ENCODE data around the gene PLA2R1.

The PLA2R1 gene

DNA sequence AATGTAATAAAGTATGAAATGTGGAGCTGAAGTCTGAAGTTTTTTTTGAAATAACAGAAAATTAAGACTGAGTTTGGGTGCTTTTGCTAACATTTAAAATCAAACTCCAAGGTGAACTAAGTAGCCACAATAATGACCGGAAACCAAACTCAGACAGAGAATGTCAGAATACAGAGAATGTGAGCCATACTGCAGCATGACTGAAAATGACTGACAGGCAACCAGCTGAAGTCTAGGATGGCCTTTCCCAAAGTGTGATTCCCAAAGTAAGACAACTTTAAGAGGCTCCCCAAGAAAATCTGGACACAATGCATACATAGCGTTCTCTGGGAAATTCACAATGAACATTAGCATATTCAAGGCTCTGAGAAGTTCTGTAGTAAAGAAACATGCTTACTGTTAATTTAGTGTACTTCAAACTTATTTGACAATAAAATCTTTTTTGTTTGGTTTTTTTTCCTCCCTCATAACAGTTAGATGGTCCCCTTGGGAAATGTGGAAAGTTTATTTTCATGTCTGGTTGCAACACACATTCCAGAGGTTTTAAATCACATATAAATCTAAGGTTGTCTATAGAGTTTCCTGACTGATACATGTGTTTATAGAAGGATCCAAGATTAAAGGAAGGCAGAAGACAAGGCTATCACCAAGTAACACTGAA, 28.6 kb downstream of the PLA2R1 start:
- no peak for DNase-seq (ENCODE audit: low read depth in 2 of 2)

DNA sequence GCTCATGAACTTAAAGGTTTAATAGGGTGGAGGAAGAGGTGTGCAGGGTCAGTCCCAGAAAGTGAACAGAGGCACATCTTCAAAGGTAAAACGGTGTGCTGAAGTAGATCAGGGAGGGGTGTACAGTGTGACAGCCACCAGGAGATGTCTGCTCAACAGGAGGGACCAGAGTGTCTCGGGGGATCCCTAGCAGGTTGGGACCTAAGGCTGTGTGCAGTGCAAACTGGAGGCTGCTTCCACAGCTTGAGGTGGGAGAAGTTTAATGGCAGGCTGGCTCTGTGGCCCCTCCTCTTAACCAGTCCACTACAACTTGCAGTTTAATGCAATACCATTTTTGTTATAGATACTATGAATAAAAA, 33.2 kb downstream of the PLA2R1 start:
- DNase-seq (ENCODE audit: low read depth in 2 of 2) = no peak

DNA sequence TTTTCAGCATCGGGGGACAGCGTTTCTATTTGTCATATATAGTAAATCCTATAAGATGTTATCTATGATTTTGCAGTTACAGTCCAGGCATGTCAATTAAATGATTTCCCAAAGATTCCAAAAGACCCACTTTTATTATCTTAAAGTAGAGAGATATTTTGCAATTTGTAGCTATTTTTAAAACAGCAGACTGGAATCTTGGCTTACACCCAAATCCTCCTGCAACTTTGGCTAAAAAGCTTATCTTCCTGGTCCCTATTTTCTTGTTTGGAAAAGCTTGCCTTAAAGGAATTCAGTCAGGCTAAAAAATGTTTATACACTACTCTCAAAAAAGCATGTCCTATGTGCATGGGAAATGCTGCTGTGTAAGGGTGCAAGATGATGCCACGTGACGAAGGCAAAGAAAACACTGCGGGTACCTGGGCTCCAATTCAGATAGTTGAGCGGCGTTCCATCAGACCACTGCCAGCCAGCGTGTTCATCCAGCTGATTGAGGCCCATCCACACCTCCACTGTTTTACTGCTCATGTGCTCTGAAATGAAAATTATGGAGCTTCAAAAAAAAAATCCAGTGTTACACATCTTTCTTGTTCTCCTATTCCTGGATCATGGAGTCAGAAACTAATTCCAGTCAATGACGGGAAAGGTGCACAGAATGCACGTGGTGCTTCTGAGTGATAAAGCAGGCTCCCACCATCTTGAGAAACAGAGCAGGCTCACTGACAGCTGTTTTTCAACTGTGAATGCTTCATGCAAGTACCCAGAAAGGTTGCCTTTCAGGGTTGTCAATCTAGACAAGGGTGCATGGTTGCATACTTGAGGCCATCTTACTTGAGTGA, 33.8 kb downstream of the PLA2R1 start:
- DNase-seq (ENCODE audit: low read depth in 2 of 2) = no peak

DNA sequence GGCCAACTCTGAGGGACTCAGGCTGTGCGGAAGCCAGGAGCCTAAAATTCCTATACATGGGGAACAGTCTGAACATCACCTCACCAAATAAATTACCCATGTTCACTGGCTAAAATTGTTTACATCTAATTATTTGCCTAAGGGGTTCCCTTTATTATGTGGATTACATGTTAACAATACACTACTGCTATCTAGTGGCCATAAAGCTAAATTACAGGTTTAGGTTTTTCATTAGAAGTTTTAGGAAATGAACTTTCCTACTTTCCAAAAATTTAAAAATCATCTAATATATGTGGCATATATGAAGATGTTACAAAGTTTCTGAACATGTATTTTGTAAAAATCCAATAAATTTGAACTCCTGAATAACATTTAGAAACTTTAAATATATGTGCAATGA, 40.3 kb downstream of the PLA2R1 start:
- no peak for DNase-seq (ENCODE audit: low read depth in 2 of 2)

DNA sequence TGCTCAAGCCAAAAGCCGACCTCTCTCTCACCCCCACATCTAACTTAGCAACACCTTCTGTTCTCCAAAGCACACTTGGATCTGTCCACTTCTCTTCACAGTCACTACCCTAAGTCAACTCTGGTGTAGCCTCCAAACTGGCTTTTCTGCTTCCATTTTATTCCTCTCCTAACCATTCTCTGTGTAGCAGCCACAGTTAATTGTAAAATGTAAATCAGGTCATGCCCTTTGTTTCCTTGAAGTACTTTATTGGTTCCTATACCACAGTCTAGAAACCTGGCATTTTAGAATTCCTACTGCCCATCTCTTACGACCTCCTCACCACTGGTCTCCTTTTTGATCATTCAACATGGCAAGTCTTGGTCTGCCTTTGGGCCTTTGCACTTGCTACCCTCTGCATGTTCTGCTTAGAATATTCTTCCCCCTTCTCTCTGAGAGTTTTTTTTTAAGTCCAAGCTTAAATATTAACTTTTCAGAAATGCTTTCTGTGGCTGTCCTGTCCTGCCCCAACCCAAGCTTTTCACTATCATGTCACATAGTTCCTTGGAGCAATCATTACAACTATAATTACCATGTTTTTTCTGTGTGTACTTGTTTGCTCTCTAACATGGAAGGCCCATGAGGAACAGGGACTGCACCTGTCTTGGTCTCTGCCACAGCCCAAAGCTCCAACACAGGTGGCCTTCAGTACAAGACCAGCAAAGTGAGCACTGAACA, 42.9 kb downstream of the PLA2R1 start:
- DNase-seq (ENCODE audit: low read depth in 2 of 2) = no peak

DNA sequence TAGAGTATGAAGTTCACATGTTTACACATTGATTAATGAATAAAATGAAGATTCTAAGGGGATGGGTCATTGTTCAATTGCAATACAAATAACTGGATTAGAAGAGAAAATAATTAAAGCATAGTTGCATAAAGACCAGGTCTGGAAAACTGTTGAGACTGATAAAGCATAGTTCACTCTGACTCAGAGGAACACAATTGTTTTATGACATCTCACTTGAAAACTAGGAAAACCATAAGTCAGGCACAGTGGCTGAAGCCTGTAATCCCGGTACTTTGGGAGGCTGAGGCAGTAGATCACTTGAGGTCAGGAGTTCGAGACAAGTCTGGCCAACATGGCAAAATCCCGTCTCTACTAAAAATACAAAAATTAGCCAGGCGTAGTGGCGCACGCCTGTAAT, 46.7 kb downstream of the PLA2R1 start:
- DNase-seq (ENCODE audit: low read depth in 2 of 2) = no peak

DNA sequence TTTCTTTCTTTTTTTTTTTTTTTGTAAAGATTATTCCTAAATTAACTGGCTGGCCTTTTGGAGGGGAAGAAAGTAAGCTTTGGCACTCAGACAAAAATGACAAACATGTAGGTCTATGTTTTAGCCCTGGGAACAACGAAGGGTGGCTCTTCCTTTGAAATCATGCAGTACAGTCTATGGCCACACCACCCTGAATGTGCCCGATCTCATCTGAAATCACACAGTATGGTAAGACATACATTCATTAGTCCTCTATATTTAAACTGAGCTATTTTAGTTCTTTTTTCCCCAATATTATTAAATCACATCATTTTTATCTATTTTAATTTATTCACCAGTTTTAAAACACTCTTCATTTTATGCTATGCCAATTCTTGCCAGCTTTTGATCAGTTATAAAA, 48.2 kb downstream of the PLA2R1 start:
- DNase-seq (ENCODE audit: low read depth in 2 of 2) = no peak

DNA sequence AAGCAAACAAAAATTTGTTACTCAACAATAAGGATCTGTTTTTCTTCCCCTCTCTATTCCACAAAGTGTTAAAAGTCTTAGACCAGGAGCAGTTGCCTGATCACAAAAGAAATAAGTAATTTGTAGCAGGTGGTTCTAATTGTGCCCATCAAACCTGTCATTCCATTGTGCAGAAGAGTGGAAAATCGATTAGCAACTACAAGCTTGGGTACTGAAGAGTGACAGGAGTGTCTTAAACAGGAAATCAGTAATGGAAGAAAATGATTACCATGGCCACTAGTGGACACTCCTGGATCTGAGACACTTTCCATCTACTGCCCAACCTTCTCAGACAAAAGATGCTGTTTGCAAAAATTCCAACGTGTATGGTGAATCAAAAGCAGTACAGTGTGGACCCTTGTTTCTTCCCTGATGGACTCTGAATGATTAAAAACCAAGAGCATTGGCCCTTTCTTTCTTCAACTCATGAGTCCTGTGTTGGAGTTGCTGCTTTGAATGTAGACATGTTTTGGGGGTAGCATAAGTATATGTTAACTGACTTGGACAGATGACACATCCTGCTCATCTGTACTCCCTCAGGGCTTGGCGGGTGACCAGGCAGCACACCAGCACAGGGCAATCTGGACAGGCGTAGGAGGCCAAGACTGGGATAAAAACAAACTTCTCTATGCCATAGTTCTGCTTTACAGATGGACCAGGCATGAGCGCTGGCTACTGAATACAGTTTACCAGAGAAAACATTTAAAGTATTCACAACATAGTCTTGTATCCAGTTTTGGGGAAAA, 51.9 kb downstream of the PLA2R1 start:
- DNase-seq (ENCODE audit: low read depth in 2 of 2) = no peak

DNA sequence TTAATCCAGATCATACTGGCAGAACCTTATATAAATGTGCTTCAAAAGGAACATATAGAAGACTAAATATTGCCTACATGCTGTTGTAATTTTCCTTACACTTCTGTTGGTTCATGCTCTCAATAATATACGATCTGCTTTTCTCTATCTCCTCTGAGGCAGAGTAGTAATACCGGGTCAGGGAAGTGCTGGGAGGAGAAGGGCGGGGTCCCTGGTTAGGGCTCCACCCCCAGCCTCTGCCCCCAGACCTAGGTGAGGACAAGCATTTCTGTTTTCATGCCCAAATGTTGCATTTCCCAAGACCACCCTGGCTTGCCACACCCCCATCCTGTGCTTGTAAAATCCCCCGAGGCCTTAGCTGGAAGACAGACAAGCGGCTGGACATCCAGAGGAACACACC, 55.3 kb downstream of the PLA2R1 start:
- no peak for DNase-seq (ENCODE audit: low read depth in 2 of 2)

DNA sequence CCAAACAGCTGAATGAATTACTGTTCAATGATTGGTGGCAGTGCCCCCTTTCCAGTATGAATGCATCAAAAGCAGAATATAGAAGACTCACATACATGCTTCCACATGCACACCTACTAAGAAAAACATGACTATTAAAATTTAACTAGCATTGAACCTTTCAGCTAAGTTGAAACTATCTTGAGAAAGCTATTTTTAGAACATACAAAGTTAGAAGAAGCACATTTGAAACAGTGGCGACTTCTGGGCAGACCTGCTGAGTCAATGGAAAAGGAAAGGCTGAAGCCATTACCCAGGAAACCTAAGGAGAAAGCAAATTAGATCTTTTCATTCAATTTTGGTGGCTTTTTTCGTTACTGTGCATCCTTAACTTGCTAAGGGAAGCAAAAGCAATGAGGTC, 55.9 kb downstream of the PLA2R1 start:
- no peak for DNase-seq (ENCODE audit: low read depth in 2 of 2)

DNA sequence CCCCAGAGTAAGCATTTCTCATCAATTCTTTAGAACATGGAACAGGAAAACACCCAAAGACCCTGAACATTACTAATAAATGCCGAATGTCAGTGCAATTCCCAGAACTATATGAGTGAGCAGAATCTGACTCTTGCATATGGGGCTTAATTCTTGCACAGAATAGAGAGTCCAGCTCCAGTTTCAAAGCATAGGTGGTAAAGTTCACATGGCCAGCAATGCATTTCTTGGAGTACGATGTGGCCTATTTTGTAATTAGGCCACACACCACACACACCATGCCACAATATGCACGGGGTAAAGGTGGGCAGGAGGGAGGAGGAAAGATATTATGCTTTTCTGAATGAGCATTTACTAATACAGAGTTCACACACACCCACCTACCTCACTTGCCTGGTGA, 56.5 kb downstream of the PLA2R1 start:
- no peak for DNase-seq (ENCODE audit: low read depth in 2 of 2)

DNA sequence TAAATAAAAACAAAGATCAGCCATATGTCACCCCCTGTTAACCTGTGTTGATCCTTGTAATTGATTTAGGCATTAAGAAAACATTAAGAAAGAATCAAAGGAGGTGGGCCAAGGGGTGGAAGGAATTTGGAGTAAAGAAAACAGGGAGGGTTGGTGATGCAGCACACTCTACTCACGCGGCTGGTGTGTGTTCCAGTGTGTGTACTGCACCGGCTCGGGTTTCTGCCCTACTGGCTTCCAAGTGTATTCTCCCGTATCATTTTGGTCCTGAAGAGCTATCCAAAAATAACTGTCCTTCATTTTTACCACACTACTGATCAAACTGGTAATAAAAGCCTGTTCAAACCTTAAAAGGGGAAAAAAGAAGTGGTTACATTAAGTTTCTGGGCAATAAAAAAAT, 56.9 kb downstream of the PLA2R1 start:
- no peak for DNase-seq (ENCODE audit: low read depth in 2 of 2)

DNA sequence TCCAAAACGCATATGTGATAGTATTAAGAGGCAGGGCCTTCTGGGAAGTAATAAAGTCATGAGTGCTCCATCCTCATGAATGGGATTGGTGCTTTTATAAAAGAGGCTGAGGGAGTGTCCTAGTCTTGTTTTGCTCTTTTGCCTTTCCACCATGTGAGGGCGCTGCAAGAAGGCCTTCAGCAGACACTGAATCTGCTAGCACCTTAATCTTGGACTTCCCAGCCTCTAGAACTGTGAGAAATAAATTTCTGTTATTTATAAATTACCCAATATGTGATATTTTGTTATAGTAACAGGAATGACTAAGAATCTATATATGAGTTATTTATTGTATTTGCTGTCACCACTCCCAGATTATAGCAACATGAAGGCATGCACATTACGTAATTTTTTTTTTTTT, 63.5 kb downstream of the PLA2R1 start:
- no peak for DNase-seq (ENCODE audit: low read depth in 2 of 2)

DNA sequence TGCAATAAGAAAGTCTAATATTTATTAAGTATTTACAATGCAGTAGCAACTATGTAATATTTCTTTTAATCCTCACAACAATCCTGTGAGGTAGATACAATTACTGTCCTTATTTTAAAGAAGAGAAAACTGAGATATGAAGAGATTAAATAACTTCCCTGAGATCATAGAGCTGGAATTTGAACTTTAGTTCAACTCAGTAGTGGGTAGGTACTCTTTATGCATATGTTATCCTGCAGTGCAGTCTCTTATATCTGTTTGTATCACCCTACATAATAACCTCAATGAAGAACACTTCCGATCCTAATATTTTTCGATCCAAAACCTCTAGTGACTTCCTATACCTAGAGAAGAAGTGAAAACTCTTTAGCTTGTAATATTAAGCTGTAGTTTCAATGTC, 64.2 kb downstream of the PLA2R1 start:
- DNase-seq (ENCODE audit: low read depth in 2 of 2) = no peak

DNA sequence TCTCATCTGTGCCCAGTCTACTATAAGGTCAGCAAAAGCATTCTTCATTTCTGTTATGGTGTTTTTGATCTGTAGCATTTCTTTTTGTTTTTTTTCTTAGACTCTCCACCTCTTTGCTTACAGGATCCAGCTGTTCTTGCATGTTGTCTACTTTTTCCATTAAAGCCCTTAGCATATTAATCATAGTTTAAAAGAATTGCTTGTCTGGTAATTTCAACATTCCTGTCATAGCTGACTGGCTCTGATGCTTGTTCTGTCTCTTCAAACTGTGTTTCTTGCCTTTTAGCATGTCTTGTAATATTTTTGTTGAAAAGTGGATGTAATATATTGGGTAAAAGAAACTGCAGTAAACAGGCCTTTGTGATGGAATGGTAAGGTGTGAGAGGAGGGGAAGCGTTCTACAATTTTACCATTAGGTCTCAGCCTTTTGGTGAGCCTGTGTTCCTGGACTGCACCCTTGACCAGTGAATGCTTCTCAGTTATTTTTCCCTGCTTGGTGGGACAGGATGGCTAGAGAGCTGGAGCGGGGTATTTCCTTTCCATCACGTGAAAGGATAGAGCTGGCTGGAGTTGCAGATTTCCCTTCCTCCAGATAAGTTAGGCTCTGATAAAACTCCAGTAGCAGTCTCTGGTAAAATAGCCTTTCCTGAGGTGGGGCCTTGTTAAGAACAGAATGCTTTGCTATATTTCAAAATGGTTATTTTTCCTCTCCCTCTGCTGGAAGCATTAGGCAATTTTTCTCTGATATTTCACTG, 65.4 kb downstream of the PLA2R1 start:
- DNase-seq (ENCODE audit: low read depth in 2 of 2) = no peak

DNA sequence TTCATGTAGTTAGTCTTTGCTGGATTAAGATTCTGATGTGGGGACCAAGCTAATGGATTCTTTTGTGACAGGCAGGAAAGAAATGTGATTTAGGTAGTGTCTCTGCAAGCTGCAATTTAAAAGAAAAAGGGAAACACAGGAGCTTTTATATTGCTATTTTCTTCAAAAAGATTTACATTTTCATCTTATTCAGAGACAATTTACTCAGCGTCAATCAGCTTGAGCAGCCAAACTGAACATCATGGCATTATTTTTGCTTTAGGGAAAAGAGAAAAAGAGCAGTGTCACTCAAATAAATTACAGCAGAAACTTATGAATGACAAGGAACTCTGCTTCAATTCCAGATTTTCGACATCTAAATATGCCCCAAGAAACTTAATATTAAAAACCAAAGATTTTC, 67.4 kb downstream of the PLA2R1 start:
- no peak for DNase-seq (ENCODE audit: low read depth in 2 of 2)

DNA sequence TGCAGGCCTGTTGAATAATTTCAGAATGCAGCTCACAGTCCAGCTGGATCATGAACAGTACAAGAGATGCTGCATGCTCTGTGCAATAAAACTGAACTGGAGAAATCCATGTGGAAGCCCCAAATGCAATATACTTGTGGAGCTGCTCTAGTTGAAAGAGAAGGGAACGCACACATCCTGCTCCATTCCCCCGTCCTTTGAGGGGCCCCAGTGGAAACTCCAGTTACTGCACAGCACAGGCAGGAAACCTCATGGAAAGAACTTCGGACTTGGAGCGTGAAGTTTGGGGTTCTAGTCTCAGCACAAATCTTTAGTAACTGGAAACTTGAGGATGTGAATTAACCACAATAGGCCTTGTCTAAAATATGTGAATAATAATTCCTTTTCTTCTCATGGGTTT, 73.2 kb downstream of the PLA2R1 start:
- no peak for DNase-seq (ENCODE audit: low read depth in 2 of 2)

DNA sequence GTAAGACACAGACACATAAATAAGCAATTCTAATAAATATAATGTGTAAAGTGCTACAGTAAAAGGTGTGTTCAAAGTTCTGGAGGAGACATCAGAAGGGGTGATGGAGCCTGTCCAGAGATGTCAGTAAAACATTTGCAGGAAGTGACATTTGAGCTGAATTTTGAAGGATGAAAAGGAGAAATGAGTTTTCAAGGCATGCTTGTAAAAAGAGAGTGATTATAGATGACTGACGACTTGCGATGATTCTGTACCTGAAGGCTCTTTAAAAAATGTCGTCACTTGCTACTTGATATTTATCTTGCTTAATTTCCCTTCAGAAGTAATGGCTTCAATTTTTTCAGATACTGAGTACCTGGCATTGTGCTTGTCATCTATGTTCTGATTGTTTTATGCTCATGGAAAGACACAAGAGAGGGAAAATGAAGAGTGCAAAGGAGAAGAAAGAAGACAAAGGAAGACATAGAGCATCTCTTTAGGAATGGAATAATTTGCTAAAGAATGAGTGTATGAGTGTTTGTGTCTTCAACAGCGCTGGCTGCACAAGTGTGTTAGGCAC, 73.9 kb downstream of the PLA2R1 start:
- no peak for DNase-seq (ENCODE audit: low read depth in 2 of 2)

DNA sequence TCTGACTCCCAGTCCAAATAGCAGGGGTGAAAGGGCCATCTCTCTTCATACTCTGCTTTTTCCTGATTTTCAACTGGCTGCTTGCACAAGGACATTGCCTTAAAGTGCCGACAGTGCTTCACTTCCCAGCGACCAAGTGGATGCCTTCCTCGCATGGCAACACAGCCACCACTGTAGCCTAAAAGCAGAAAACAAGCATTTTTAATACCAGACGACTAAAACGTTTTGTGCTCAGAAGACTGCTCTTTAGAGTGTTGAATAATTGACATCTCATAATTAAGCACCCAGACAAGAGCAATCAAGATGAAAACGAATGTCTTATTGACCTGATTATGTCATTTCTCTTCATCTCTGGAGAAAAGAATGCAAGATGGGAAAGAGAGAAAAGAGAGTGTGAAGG, 75.2 kb downstream of the PLA2R1 start:
- no peak for DNase-seq (ENCODE audit: low read depth in 2 of 2)

DNA sequence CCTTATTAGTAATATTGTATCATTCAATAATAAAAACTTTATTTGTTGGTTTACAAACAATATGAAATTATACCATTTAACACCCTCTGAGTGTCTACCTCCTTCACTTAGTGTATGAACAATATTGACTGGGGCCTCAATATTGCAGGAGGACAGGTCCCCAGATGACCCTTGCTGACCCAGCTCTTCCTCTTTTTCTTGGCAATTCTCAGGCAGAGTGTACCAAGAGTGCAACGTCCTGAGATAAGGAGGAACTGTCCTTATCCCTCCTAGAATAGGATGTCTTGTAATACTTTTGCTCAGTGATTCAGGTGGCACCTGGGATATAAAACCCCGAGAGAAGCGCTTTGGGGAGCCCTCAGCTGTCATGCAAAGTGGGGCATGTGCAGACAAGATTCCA, 76.8 kb downstream of the PLA2R1 start:
- DNase-seq (ENCODE audit: low read depth in 2 of 2) = no peak

DNA sequence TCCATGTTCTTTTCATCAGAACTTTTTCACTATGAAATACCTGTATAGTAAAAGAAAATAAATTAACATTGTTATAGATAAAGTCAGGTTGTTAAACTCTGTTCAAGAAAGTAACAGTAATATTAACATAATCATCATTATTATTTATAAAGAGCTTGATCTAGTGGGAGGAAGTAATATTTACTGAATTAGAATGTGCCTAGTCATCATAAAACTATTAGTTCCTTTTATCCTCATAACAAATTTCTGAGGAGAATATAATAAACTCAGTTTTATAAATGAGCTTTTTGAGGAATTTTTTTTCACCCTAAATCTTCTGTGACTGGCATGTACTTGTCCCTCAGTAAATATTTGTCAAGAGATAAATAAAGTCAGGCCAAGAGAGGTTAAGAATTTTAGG, 78.4 kb downstream of the PLA2R1 start:
- DNase-seq (ENCODE audit: low read depth in 2 of 2) = no peak

Data from stimulated activated CD8-positive, alpha-beta memory T cell treated with anti-CD3 and anti-CD28 coated beads, Interleukin-7, amount 100 ng/mL, for 4 hours (primary cell).